ENCODE results near the gene GPX4. TPM values are rescaled to one million over a fixed set of nuclear protein-coding genes. Genes with fewer than 3 reads are reported as not detected.

The GPX4 gene
- total and polyA plus RNA-seq, 2 donors (not counting 1 experiment from before 2014, with no cell fraction given): 213 to 317 TPM

GRCh38 chr19:1088416-1089010, 15.3 kb upstream of the GPX4 start:
- H3K9me3 ChIP-seq (ENCODE audit: control extremely low read depth in 1 of 3, control insufficient read depth in 2 of 3, insufficient read depth in 1 of 3, low read length in 2 of 3): no peaks in the 10 kb centered on the region
- intact Hi-C loops (cut with micrococcal nuclease): loop anchor here (2.0 kb wide), 1 partner anchor 20 kb away; no protein-coding TSS in a partner anchor
- H3K9ac ChIP-seq (ENCODE audit: low read length): peak overlapping the region; percentile 14
- H3K79me2 ChIP-seq (ENCODE audit: control insufficient read depth, insufficient read depth, low read length): peaks cover 28% of the 10 kb centered on the region
- Mint-ChIP-seq H3K4me3 (peak overlapping the region; percentile 19), H3K9me3 (ENCODE audit: insufficient read depth) (no peaks in the 10 kb centered on the region), H3K27ac (peak overlapping the region; percentile 91), H3K27me3 (no peaks in the 10 kb centered on the region), H3K4me1 (peaks cover 39% of the 10 kb centered on the region)
- CTCF ChIA-PET: interaction anchor here (1.0 to 5.6 kb wide), 9 partner anchors 12 to 169 kb away, joined by 3 to 49 read pairs (median 4); partner anchors contain the start of genes ARHGAP45 and CNN2
- TF ChIP-seq EZH2 (IDR thresholded peaks at IDR 0.05; ENCODE audit: borderline replicate concordance, insufficient read depth, low read depth, low read length, poor library complexity, severe bottlenecking): no peak
- no peak for TF ChIP-seq CTCF (IDR thresholded peaks at IDR 0.05)
- peaks cover 89% of the 10 kb centered on the region for H4K20me1 ChIP-seq (ENCODE audit: control insufficient read depth, insufficient read depth, low read length, poor library complexity, severe bottlenecking)
- peak overlapping the region; percentile 29 to 82 for H3K27ac ChIP-seq (ENCODE audit: low read length in 2 of 2)
- peak; percentile 51 for DNase-seq
- H3K4me1 ChIP-seq (ENCODE audit: control insufficient read depth in 2 of 2, insufficient read depth in 2 of 2, low read length in 2 of 2): peaks cover 29 to 37% of the 10 kb centered on the region in 2 donors
- peak; percentile 3 for ATAC-seq (ENCODE audit: low read depth)
- H3K4me3 ChIP-seq (ENCODE audit: control extremely low read depth in 1 of 5, extremely low read depth in 1 of 5, insufficient read depth in 1 of 5, low read depth in 2 of 5, low read length in 4 of 5): peak overlapping the region in 1 of 5 experiments; percentile 8
- no peak overlapping the region for H2AFZ ChIP-seq (ENCODE audit: insufficient read depth, low read depth, low read length, poor library complexity, severe bottlenecking)
- POLR2A ChIA-PET: interaction anchor here (0.6 to 8.4 kb wide), 8 partner anchors 8 to 181 kb away, joined by 3 to 97 read pairs (median 8); partner anchors contain the start of genes ABCA7, ARHGAP45 and GPX4
- peaks cover 0 to 76% of the 10 kb centered on the region in 2 experiments for H3K36me3 ChIP-seq (replicated peaks in 1 of 2; ENCODE audit: control extremely low read depth in 1 of 2, control insufficient read depth in 1 of 2, extremely low read depth in 1 of 2, insufficient read depth in 2 of 2, low read length in 1 of 2)
- WGBS (ENCODE audit: insufficient coverage): 73% methylated on average over 25 of the region's 27 CpGs
- H3K27me3 ChIP-seq (replicated peaks in 1 of 4; ENCODE audit: control extremely low read depth in 1 of 4, control insufficient read depth in 3 of 4, insufficient read depth in 4 of 4, low read length in 3 of 4): no peaks in the 10 kb centered on the region
- H3K4me2 ChIP-seq (replicated peaks; ENCODE audit: low read depth, low read length, poor library complexity, severe bottlenecking): peak overlapping the region; percentile 69
